Fibroblast of the aortic adventitia (primary cell): ENCODE results near the gene S100A16. TPM values are rescaled to one million over a fixed set of nuclear protein-coding genes. Genes with fewer than 3 reads are reported as not detected.

Experiments
- DNase-seq: peaks from one replicate; pipeline ENCODE4 v3.0.0-alpha.2; 2010; ENCODE audit warnings: low read depth
- H3K4me3 ChIP-seq: 2 replicates; pipeline ENCODE4 v1.5.1; 2011; ENCODE audit warnings: low read depth, mild to moderate bottlenecking, control low read depth, low read length, moderate library complexity
- total RNA-seq: library from RNA; depleted of rRNA; stranded (reverse); fragments of >200 nt; gene quantifications from 2 replicates; pipeline ENCODE4 v1.2.3, GENCODE V29; 2012; ENCODE audit warnings: low replicate concordance
- TF ChIP-seq, protein P1 (sequence below): IDR thresholded peaks from 2 replicates; pipeline ENCODE4 v1.5.1; 2011; ENCODE audit warnings: mild to moderate bottlenecking, low read length, control low read depth, inconsistent platforms; ENCODE audit not compliant: insufficient read depth

The S100A16 gene, protein sequence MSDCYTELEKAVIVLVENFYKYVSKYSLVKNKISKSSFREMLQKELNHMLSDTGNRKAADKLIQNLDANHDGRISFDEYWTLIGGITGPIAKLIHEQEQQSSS
- 159 and 406 TPM in 2 replicates for total RNA-seq

DNA sequence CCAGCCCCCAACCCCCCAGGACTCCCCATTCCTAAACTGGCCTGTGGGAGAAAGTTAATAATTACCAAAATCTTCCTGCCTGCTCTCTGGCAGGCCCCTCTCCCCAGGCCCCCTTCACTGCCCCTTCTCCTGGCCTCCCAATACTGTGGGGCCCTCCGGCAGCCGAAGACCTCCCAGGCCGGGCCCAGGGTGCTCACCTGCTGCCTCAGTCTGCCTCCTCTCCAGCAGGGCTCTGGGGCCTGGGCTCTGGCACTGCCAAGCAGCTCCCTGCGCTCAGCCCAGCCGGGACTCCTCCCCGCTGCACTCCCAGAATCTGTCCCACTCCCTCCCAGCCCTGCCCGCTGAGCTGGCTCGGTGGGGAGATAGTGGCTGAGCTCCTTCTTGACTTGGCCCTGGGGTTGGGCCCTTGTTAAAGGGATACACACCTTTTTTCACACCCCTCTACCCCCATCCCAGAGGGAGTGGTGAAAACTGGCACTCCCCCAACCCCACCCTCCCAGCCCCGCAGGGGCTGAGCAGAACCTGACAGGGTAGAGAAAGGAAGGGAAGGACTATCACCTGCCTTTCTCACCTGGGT is at the start of gene S100A16:
TSS of gene S100A16 (minus strand) at position 383 of the 577 bp plus-strand sequence. CDS start 4,986 bp downstream, outside the sequence.
- peak; percentile 67 for DNase-seq
- TF ChIP-seq, protein P1, sequence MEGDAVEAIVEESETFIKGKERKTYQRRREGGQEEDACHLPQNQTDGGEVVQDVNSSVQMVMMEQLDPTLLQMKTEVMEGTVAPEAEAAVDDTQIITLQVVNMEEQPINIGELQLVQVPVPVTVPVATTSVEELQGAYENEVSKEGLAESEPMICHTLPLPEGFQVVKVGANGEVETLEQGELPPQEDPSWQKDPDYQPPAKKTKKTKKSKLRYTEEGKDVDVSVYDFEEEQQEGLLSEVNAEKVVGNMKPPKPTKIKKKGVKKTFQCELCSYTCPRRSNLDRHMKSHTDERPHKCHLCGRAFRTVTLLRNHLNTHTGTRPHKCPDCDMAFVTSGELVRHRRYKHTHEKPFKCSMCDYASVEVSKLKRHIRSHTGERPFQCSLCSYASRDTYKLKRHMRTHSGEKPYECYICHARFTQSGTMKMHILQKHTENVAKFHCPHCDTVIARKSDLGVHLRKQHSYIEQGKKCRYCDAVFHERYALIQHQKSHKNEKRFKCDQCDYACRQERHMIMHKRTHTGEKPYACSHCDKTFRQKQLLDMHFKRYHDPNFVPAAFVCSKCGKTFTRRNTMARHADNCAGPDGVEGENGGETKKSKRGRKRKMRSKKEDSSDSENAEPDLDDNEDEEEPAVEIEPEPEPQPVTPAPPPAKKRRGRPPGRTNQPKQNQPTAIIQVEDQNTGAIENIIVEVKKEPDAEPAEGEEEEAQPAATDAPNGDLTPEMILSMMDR = no peak
- H3K4me3 ChIP-seq = peak within 1 kb of the TSS; percentile 85

DNA sequence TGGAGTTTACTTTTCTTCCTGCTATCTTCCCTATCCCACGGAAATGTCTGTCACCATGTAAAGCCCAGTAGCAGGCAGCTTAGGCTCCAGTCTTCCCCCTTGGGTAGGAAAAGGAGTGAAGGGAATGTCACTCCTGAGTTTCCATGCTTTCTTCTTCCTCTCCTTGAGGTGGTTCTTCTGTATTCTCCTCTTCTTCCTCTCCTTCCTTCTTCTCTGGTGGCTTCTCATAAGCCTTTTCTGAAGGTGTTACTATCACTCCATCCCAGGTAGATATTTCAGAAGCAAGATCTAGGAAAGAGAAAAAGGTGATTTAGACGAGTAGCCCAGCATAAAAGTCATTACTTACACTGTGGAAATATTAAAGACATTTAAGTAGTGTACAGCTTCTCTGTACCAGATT is 49.3 kb upstream of the S100A16 start:
- DNase-seq = no peak
- TF ChIP-seq, protein P1 = no peak
- H3K4me3 ChIP-seq = no peak overlapping the region

DNA sequence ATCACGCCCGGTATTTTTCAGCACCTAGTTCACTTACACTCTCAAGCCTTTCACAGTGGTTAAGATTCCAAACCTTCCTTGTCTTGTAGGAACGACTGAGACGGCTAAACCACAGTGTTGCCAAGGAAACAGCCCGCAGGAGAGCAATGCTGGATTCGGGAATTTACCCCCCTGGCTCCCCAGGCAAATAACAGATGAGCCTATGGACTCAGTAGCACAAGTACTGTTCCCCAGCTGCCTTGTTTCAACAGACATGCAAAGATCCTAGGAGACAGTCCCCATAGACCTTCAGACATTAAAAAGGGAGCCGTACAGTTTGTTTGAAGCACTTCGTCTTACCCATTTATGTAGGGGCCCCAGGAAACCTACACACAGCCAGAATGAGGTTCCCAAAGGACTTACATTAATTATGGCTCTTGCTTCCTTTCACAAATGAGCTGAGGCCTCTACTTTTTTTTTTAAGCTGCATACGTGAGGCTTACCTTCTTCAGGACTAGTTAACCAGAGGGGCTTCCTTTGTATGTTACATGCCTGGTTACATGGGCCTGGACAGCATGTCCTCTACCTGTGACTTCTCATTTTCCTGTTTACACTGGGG is 48.3 kb upstream of the S100A16 start:
- no peak overlapping the region for H3K4me3 ChIP-seq
- TF ChIP-seq, protein P1 = no peak
- no peak for DNase-seq

DNA sequence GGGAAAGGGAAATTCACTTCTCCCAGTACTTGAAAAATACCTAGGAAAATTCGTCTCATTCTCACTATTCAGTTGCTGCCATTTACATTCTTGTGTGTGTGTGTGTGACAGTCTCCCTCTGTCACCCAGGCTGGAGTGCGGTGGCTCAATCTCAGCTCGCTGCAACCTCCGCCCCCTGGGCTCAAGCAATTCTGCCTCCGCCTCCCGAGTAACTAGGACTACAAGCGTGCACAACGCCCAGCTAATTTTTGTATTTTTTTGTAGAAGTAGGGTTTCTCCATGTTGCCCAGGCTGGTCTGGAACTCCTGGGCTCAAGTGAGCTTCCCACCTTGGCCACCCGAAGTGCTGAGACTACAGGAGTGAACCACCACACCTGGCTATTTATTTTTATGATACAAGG is 46.7 kb upstream of the S100A16 start:
- no peak for DNase-seq
- TF ChIP-seq, protein P1 = no peak
- peak overlapping the region; percentile 96 for H3K4me3 ChIP-seq

DNA sequence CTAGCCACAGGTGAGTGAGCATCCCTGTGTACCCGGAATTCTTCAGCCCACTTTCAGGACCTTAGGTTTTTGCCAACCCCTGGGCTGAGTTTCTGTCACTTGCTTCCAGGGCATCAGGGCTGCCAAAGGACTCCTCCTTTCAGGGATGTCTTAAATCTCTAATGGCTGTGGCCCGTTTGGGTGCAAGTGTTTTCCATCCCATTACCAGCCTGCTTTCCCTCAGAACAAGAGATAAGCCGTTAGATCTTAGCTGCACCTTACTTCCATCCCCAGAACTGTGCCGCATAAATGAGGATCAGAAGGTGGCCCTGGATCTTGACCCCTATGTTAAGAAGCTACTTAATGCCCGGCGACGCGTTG is 46.2 kb upstream of the S100A16 start:
- no peak for DNase-seq
- TF ChIP-seq, protein P1 = no peak
- H3K4me3 ChIP-seq = peak overlapping the region; percentile 96

DNA sequence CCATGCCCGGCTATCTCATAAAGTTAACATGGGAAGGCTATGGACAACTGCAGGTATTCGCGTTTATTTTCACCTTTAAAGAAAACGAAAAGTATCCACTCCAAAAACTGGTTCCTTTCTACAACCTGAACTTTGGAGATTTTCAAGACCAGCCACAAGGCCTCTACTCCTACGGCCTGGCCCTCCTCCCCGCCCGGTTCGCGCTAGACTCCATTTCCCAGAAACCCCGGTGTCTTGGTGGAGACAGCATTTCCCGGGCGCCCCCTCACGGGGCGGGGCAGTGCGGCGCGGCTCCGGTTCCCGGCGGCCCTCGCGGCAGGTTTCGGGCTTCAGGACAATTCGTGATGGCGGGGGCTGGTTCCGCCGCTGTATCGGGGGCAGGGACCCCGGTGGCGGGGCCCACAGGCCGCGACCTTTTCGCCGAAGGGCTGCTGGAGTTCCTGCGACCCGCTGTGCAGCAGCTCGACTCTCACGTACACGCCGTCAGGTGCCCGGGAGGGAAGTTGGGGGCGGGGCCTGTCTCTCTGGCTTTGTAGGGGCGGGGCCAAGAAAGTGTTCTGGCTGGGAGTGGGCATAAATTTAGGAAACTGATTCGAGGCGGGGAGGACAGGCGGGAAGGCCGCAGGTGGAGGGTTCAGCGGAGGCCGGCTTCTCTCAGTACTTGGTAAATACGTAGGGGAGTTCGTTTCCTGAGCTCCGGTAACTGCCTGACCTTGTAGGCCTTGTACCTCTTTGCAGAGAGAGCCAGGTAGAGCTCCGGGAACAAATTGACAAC is 45.6 kb upstream of the S100A16 start, which contains the start of gene SNAPIN:
TSS of gene SNAPIN (plus strand) at position 304 of the 775 bp plus-strand sequence. CDS start at position 345, 41 bp downstream.
- DNase-seq = peak; percentile 81
- TF ChIP-seq, protein P1 = peak; percentile 7
- peak within 1 kb of the TSS; percentile 96 for H3K4me3 ChIP-seq
